Loucy (cell line): Measurements from ENCODE around the gene BCAS3.

Source experiments
- H2AFZ ChIP-seq: fragments of 200-600 bp; sonication (generic); 2 replicates; pipeline ENCODE4 v1.6.0; 2016; ENCODE audit warnings: antibody characterized with exemption, mild to moderate bottlenecking, low read length, moderate library complexity
- H3F3A ChIP-seq: fragments of 200-600 bp; 2 replicates; pipeline ENCODE4 v1.6.0; 2016; ENCODE audit warnings: antibody characterized with exemption, low read depth, mild to moderate bottlenecking
- H3K27me3 ChIP-seq: fragments of 200-600 bp; sonication (generic); 2 replicates; pipeline ENCODE4 v1.6.1; 2014; ENCODE audit warnings: low read length, mild to moderate bottlenecking; ENCODE audit not compliant: insufficient read depth, poor library complexity, severe bottlenecking
- H3K36me3 ChIP-seq: fragments of 200-600 bp; sonication (generic); 2 replicates; pipeline ENCODE4 v1.6.1; 2016; ENCODE audit warnings: low read length; ENCODE audit not compliant: insufficient read depth
- H3K4me1 ChIP-seq: fragments of 200-600 bp; sonication (generic); 2 replicates; pipeline ENCODE4 v1.5.1; 2014; ENCODE audit warnings: low read length, mild to moderate bottlenecking; ENCODE audit not compliant: insufficient read depth, poor library complexity, severe bottlenecking
- H3K4me2 ChIP-seq: fragments of 200-600 bp; sonication (generic); 2 replicates; pipeline ENCODE4 v1.6.0; 2014; ENCODE audit warnings: antibody characterized with exemption, low read length, low read depth, mild to moderate bottlenecking; ENCODE audit not compliant: poor library complexity, severe bottlenecking
- H3K4me3 ChIP-seq: fragments of 200-600 bp; sonication (generic); 2 replicates; pipeline ENCODE4 v1.5.1; 2014; ENCODE audit warnings: low read length, mild to moderate bottlenecking, mixed read lengths; ENCODE audit not compliant: poor library complexity, severe bottlenecking
- H3K79me2 ChIP-seq: fragments of 200-600 bp; sonication (generic); 2 replicates; pipeline ENCODE4 v1.6.1; 2014; ENCODE audit warnings: low read length; ENCODE audit not compliant: insufficient read depth
- H3K9ac ChIP-seq: fragments of 200-600 bp; sonication (generic); 2 replicates; pipeline ENCODE4 v1.6.0; 2014; ENCODE audit warnings: mild to moderate bottlenecking, low read depth, low read length, moderate library complexity; ENCODE audit not compliant: poor library complexity, severe bottlenecking
- H3K9me2 ChIP-seq: fragments of 200-600 bp; sonication (generic); replicated peaks from 2 replicates; pipeline ENCODE4 v1.6.1; 2016; ENCODE audit warnings: low read depth, low read length, mixed read lengths
- H3K9me3 ChIP-seq: fragments of 200-600 bp; sonication (generic); 2 replicates; pipeline ENCODE4 v1.6.1; 2014; ENCODE audit warnings: mild to moderate bottlenecking, antibody characterized with exemption, low read length, low read depth; ENCODE audit not compliant: insufficient read depth
- H4K20me1 ChIP-seq: fragments of 200-600 bp; sonication (generic); 2 replicates; pipeline ENCODE4 v1.6.0; 2014; ENCODE audit warnings: antibody characterized with exemption, low read length, mild to moderate bottlenecking; ENCODE audit not compliant: insufficient read depth, poor library complexity, severe bottlenecking
- CTCF ChIP-seq: fragments of 200-600 bp; sonication (generic); conservative IDR thresholded peaks from 2 replicates; pipeline ENCODE4 v1.5.1; 2014; ENCODE audit warnings: mild to moderate bottlenecking, antibody characterized with exemption, low read length
- EZH2phosphoT487 ChIP-seq: fragments of 200-600 bp; IDR thresholded peaks from 2 replicates; pipeline ENCODE4 v1.6.1; 2018; ENCODE audit warnings: antibody characterized with exemption, mild to moderate bottlenecking, moderate library complexity, borderline replicate concordance

BCAS3 gene

GRCh38 chr17:61230461-61230860, 552.8 kb downstream of the BCAS3 start:
- no peak overlapping the region for H3K9ac ChIP-seq
- H4K20me1 ChIP-seq = no peaks in the 10 kb centered on the region
- H3K79me2 ChIP-seq = no peaks in the 10 kb centered on the region
- peak overlapping the region; percentile 28 for H3K4me2 ChIP-seq
- no peak overlapping the region for H3K4me3 ChIP-seq
- H3K9me2 ChIP-seq = no peaks in the 10 kb centered on the region
- H3K4me1 ChIP-seq = peaks cover 24% of the 10 kb centered on the region
- no peaks in the 10 kb centered on the region for H3K36me3 ChIP-seq
- H2AFZ ChIP-seq = no peak overlapping the region
- no peak for TF ChIP-seq EZH2phosphoT487
- no peak for TF ChIP-seq CTCF
- H3F3A ChIP-seq = no peaks in the 10 kb centered on the region
- H3K27me3 ChIP-seq = no peaks in the 10 kb centered on the region
- H3K9me3 ChIP-seq = no peaks in the 10 kb centered on the region

GRCh38 chr17:61230972-61231820, 553.5 kb downstream of the BCAS3 start:
- H4K20me1 ChIP-seq = no peaks in the 10 kb centered on the region
- no peak overlapping the region for H3K4me3 ChIP-seq
- H3K4me1 ChIP-seq = peaks cover 24% of the 10 kb centered on the region
- no peaks in the 10 kb centered on the region for H3K79me2 ChIP-seq
- H3K9ac ChIP-seq = no peak overlapping the region
- no peaks in the 10 kb centered on the region for H3F3A ChIP-seq
- no peaks in the 10 kb centered on the region for H3K9me3 ChIP-seq
- peak overlapping the region; percentile 28 for H3K4me2 ChIP-seq
- H2AFZ ChIP-seq = no peak overlapping the region
- no peaks in the 10 kb centered on the region for H3K27me3 ChIP-seq
- H3K9me2 ChIP-seq = no peaks in the 10 kb centered on the region
- no peaks in the 10 kb centered on the region for H3K36me3 ChIP-seq
- TF ChIP-seq CTCF (no peak), EZH2phosphoT487 (no peak)

- no peaks in the 10 kb centered on the region for H3K79me2 ChIP-seq
- H4K20me1 ChIP-seq = no peaks in the 10 kb centered on the region
- no peak overlapping the region for H2AFZ ChIP-seq
- H3F3A ChIP-seq = no peaks in the 10 kb centered on the region
- no peak for TF ChIP-seq EZH2phosphoT487
- H3K36me3 ChIP-seq = no peaks in the 10 kb centered on the region
- no peaks in the 10 kb centered on the region for H3K9me3 ChIP-seq
- H3K4me3 ChIP-seq = no peak overlapping the region
- no peak overlapping the region for H3K9ac ChIP-seq
- H3K27me3 ChIP-seq = no peaks in the 10 kb centered on the region
- no peak overlapping the region for H3K4me2 ChIP-seq
- peaks cover 24% of the 10 kb centered on the region for H3K4me1 ChIP-seq
- no peaks in the 10 kb centered on the region for H3K9me2 ChIP-seq
These were observed 555.2 kb downstream of the BCAS3 start for GRCh38 chr17:61232871-61233270.
